ENCODE measurements around the gene UQCR10.
A peak's percentile ranks its signal among the peaks of the same experiment; 100 is the strongest.

The UQCR10 gene

GRCh38 chr22:29799217-29799680 lies 32.1 kb downstream of the UQCR10 start:
- DNase-seq: peak; percentile 90

GRCh38 chr22:29801153-29801552 lies 34.0 kb downstream of the UQCR10 start:
- DNase-seq: no peak

- no peak for DNase-seq
Observed at GRCh38 chr22:29801796-29802195, 34.6 kb downstream of the UQCR10 start.

- DNase-seq: no peak
Observed at GRCh38 chr22:29803190-29803589, 36.0 kb downstream of the UQCR10 start.

- DNase-seq: no peak
Observed at GRCh38 chr22:29804985-29805384, 37.8 kb downstream of the UQCR10 start.

- DNase-seq: no peak
Observed at GRCh38 chr22:29806196-29806595, 39.0 kb downstream of the UQCR10 start.

GRCh38 chr22:29810216-29810615 lies 43.0 kb downstream of the UQCR10 start:
- DNase-seq: no peak

- no peak for DNase-seq
Observed at GRCh38 chr22:29811377-29811776, 44.2 kb downstream of the UQCR10 start.

- no peak for DNase-seq
Observed at GRCh38 chr22:29813126-29813525, 46.0 kb downstream of the UQCR10 start.

- no peak for DNase-seq
Observed at GRCh38 chr22:29813563-29813962, 46.4 kb downstream of the UQCR10 start.

GRCh38 chr22:29814003-29814402 lies 46.8 kb downstream of the UQCR10 start:
- no peak for DNase-seq

- DNase-seq: no peak
Observed at GRCh38 chr22:29815580-29815979, 48.4 kb downstream of the UQCR10 start.

- DNase-seq: no peak
Observed at GRCh38 chr22:29816128-29816527, 49.0 kb downstream of the UQCR10 start.

- DNase-seq: no peak
Observed at GRCh38 chr22:29816539-29816938, 49.4 kb downstream of the UQCR10 start.

GRCh38 chr22:29816980-29817379 lies 49.8 kb downstream of the UQCR10 start:
- no peak for DNase-seq

- no peak for DNase-seq
Observed at GRCh38 chr22:29817724-29818123, 50.6 kb downstream of the UQCR10 start.

- DNase-seq: no peak
Observed at GRCh38 chr22:29819501-29819900, 52.3 kb downstream of the UQCR10 start.

All from GF-D8 (cell line).